ENCODE results near the gene SLC38A9.
A peak's percentile ranks its signal among the peaks of the same experiment; 100 is the strongest.
"Not testable (repeated sequence)": the region's sequence is repeated elsewhere in the genome, so short reads cannot be mapped to it uniquely, and the experiment has no call there.

Gene SLC38A9

DNA sequence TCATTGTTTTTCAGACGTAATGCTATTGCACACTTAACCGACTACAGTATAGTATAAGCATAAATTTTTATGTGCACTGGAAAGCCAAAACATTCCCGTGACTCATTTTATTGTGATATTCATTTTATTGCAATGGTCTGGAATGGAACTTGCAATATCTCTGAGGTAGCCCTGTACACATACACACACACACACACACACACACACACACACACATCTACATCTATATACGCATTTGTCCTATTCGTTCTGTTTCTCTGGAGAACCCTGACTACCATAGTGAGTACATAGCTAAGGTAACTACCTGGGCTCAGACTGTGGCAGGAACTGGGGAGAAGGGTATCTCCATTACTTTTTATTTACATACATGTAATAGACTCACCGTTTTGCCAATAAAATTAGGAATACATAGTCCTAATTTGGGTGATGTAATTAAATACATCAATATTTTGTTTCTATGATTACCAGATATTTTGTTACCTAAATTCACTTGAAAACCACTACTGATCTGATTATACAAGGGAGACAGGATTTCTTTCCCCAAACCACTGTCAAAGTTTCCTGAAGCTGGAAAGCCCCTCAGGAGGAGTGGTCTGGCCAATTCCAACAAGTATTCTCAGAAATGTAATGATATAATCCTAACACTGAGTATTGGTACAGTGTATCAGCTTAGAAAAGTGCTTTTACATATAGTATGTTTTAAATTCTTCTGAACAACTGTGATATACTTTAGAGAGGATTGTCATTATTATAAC is 103.4 kb downstream of the SLC38A9 start:
- DNase-seq: no peak

DNA sequence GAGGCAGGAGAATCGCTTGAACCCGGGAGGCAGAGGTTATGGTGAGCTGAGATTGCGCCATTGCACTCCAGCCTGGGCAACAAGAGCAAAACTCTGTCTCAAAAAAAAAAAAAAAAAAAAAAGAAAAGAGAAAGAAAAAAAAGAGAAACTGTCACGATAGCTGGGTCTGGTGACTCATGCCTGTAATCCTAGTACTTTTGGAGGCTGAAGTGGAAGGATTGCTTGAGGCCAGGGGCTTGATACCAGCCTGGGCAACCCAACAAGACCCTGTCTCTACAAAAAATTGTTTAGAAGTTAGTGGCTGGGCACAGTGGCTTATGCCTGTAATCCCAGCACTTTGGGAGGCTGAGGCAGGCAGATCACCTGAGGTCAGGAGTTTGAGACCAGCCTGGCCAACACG is 104.8 kb downstream of the SLC38A9 start:
- not testable (repeated sequence) for DNase-seq

DNA sequence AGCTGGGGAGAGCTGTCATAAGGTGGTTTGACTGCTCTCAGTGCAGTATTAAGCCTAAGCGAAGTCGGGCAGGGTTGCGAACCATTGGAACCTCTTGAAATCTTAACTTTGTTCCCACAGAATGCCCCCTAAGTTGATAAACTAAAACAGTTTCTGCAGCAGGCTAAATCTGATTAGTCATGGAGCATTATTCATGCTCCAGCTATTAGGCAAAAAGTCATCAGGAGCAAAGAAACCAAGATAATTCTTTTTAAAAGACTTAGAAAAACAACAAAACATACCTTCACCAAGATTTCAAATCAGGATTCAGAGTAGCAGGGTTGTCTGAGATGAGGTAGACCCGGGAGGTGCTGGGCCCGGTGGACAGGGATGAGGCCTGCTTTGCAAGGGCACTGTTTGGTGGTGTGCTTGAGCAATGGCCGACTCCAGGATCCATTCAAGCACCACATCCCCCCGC is 107.5 kb downstream of the SLC38A9 start:
- DNase-seq: no peak

DNA sequence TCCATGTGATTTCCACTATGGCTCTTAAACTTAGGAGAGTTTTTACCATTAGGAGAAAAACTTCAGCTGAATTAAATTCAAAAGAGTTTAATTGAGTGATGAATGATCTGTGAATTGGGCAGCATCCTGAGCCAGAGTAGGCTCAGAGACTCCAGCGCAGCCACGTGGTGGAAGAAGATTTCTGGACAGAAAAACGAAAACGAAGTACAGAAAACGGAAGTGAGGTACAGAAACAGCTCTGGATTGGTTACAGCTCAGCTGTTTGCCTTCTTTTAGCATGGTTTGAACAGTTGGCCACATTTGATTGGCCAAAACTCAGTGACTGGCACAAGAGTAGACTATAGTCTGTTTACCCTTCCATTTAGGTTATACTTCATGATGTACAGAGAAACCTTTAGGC is 108.2 kb downstream of the SLC38A9 start:
- no peak for DNase-seq

DNA sequence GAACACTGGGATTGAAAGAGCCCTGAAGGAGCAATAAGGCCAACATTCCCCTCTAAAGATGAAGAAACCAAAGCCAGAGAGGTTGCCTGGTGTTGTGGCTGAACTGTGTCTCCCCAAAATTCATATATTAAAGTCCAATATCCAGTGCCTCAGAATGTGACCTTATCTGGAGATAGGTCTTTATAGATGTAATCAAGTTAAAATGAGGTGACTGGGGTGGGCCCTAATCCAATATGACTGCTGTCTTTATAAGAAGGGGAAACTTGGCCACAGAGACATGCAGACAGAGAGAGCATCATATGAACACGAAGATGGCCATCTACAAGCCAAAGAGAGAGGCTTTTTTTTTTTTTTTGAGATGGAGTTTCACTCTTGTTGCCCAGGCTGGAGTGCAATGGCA is 110.5 kb downstream of the SLC38A9 start:
- no peak for DNase-seq

DNA sequence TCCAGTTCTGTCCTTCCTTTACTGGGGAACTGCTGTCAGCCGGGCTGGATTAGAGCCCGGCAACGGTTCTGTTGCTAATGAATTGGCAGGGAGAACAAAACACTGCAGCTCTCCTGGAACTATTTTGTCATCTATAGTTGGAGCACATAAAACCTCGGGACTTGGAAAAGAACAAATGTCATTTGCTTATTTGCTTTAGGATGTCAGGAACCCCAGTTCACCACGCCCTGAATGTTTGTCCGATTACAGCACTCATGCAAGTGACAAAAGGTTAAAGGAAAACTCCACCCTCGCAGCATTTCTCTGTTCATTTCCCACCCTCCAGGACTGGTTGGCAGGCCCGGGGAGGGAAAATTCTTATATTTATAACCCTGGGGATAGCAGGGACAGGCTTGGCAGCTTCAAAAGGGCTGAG is 110.9 kb downstream of the SLC38A9 start:
- DNase-seq: peak in 1 of 3 experiments; percentile 31

DNA sequence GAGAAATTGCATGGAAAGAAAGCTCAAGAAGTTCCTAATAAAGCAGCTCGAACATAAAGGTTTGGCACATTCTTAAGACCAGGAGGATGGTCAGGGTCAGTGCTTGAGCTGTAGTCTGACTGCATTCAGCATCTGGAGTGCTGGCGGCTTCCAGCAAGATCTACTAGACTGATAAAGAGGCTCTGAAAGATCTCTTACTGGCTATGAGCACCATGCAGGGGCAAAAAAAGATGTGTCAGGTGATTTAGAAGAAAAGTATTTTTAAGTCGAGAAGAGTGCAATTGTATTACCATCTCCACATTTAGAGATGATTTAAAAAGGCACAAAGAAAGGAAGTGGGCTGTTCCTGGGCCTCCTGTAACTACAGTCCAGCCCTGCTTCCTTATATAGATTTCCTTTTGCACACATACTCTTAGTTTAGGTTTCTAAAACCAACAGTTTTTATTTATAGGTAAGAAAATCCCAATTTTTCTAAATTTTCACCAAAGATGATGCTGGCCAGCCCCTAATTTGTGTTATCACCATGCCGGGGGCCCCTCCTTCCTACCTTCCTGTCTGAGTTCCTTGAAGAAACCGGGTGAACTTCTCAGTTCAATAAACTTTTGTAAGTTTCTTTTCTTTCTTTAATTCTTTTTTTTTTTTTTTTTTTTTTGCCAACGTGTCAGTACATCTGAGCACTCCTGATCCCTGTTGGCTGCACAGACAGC is 111.5 kb downstream of the SLC38A9 start:
- DNase-seq: no peak

DNA sequence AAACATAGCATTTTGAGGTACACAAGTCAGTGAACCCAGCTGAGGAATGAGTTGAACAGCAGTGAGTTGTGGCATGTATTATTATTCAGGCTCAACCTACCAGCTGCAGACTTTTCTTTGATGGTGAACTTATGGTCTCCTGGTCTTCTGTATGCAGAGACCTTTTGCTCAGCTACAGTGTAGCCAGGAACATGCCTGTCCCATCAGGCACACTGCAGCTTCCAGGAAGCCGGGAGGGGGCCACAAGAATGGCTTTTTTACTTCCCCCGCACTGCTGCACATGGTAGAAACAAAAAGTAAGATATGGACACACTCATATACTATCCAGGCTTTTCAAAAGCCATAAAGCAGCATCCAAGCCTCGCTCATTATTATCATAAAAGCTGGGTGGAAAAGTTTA is 112.0 kb downstream of the SLC38A9 start:
- no peak for DNase-seq

DNA sequence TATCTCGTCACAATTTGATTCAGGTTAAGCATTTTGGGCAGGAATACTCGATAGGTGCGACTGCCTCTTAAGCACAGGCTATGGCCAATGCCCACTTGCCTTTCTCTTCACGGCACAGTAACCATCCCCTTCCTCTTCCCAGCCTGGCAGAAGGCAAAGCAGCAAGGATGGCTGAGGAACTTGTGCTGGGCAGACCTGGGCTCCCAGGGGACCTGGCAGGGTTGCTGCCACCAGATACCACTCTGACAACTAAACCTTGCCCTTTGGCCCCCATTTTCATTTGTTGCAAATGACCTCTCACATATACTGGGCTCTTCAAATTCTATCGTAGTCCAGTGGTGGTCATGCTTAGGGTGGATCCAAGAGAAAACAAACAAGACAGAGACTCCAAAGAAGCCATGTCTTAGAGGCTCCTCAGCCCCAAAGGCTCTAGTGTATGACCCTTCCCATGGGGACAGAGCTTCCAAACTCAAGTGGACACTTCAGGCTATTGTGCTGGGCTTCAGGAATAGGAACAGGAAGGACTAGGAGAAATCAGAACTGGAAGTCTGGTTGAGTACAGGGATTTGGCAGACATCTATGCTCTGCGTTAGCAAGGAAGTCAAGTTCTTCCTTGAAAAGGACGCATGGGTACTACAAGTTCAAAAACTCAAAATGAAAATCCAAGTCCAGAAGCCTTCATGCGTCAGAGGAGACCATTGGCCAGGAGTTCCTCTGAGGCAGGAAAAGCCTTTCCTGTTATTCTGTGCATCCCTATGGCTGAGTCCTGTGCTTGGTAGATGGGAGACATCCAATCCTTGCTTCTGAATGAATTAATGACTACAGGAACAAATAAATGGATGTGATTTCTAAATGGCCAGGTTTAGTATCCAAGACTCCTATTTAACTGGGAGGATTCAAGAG is 112.7 kb downstream of the SLC38A9 start:
- no peak for DNase-seq

DNA sequence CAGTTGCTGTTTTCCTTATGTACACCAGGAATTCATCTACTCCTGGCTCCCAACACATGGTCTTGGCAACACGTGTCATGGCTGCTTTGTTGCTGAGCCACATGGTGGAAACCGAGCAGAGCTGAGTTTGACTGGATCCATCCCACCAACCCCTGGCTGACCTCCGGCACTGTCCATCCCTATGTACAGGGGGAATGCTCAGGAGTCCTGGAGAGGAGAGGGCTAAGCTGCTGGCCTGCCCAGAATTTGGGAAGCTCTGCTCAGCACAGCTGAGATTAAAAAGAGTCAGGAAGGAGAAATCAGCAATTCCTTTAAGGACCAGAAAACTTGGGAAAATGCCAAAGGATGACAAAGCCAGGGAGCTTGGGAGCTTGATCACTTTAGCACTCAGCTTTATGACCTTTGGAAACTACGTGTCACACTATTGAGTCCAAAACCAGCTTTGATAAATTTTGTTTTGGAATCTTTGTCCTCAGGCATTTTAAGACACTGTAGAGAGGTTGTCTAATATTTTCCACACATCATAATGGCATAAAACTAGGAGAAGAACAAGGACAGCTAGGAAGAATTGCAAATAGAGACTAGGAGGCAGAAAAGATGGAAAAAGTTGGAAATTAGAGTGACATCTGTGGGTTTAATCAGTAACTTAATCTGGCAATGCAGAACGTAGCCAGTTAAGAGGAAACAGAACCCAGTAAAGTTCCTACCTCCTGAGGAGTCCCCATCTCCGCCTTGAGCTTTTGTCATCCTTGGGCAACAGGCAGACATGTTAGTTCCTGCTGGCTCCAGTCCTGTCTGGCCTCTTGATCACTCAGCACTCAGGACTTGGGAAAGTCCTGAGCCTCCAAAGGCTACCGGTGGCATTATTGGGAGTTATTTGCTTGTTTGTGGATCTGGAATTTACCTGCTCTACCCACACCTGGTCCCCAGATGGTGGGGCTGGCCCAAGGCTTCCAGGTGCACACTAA is 114.8 kb downstream of the SLC38A9 start:
- DNase-seq: no peak

DNA sequence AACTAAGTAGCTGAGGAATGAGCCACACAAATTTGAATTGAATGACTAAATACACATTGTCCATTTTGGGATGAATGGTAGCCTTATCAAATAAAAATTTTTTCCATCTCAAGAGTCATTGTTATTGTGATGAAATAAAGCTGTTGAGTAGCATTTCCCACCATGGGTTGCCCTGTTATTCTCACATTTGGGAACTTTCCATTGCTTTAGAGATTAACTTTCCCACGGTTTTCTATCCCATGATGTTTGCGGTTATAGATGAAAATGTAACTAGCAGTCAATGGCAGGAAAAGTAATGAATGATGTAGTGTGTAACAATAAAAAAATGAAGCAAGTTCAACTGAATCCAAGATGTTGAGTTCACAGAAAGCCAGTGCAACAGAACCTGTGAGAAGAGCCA is 117.5 kb downstream of the SLC38A9 start:
- DNase-seq: no peak

DNA sequence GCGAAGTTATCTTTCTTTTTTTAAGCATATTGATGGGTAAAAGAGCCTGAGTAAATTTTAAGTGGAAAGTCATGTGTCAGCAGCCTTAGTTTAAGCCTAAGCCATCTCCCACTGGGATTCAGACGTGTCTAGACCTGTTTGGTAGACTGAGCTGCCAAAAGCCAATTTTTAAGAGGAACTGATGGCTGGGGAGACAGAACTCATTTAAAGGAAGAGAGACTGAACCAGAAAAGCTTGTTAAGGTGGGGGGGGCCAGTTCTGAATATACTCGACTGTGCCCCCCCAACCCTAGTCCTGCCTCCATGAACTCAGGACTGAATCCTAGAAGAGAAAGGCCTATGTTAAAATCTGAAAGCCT is 119.0 kb downstream of the SLC38A9 start:
- peak; percentile 24 to 70 (median 69) for DNase-seq

DNA sequence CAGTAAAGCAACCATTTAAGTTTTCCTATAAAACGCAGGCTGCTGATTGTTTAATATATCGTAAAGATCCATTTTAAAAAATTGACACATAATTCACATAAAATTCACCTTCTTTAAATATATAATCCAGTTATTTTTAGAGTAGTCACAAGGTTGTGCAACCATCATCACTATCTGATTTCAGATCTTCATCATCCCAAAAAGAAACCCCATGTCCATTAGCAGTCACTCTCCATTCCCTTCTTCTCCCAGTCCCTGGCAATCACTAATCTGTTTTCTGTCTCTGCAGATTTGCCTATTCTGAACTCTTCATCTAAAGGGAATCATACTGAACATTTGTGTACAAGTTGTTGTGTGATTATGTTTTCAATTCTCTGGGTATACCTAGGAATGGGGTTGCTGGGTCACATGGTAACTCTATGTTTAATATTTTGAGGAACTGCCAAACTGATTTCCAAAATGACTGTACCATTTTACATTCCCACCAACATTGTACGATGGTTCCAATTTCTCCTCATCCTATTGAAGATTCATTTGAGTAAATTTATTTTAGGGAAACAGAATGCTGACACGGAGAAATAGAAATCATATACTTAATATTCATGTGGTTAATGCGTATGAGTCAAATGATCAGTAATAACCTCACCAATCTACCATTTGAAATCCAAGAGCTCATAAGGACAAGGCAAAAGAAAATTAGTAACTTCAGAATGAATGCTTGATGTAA is 119.6 kb downstream of the SLC38A9 start:
- no peak for DNase-seq

DNA sequence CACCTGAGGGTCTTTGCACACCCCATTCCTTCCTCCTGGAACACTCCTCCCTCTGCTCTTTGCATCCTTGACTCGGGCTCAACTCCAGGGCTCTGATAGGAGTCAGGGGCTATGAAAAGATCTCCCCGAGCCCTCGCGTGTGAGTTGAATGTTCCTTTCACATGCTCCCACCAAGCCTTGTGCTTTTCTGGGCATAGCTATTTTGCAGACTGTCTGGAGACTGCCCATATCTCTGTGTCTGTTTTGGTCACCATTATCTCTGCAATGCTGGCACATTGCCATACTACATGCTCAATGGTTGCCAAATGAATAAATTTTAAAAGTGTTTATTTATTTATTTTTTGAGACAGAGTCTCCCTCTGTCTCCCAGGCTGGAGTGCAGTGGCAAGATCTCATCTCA is 120.4 kb downstream of the SLC38A9 start:
- DNase-seq: no peak

DNA sequence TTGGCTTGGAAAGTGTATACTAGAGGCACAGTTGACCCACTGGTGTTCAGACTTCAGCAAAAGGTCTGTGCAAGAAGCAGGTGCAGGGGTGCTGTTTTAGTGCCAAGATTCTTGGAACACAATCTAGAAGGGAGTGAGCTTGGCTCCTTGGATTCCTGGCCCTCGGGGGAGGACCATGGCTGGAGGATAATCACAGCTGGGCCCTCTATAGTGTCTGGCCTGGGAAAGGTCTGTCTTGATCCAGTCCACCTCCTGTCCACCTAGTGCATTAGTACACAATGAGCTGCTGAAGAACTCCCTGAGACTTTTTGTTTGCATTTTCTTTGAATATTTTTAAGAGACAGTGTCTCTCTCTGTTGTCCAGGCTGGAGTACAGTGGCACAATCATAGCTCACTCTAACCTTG is 126.9 kb downstream of the SLC38A9 start:
- no peak for DNase-seq

DNA sequence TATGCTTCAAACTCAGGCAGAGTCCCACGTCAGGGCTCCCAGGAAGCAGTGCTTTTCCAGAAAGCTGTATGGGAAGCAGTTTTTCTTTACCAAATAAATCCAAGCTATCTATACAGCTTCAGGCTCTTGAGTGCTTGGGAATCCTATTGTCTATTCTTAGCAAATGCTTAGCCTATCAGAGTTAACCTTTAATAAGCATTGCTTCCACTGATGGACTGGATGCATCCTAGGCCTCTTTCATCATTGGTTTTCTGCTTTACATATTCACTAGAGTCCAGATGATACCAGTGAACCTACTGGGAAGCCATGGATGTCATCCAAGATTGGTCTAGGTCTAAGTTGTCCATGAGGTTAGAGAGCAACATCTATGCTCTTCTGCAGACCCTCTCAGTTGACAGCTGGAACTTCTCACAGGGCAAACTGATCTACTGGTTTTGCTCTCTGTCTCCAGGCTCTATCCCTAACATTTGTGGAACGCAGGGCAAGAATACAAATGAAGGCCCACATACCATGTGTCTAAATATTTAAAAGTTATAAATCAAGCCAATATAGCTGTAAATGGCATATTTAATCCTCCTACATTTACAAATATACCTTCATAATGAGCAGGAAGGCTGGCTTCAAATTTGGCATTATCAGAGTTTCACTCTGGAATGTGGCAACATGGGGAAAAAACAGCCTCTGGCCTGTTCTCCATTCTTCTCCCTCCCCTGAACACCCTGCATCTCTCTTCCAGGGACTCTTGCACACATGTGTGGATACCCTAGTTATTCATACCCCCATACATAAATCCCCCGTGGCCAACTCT is 127.5 kb downstream of the SLC38A9 start:
- DNase-seq: no peak

DNA sequence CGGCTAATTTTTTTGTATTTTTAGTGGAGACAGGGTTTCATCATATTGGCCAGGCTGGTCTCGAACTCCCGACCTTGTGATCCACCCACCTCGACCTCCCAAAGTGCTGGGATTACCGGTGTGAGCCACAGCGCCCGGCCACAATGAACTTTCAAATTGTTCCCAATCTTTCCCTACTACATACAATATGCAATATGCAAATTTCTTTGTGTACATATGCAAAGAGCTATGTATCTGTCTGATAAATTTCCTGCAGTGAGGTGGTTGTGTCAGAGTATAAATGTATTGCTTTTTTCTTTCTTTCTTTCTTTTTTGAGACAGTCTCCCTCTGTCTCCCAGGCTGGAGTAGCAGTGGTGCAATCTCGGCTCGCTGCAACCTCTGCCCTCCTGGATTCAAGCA is 128.5 kb downstream of the SLC38A9 start:
- DNase-seq: no peak

DNA sequence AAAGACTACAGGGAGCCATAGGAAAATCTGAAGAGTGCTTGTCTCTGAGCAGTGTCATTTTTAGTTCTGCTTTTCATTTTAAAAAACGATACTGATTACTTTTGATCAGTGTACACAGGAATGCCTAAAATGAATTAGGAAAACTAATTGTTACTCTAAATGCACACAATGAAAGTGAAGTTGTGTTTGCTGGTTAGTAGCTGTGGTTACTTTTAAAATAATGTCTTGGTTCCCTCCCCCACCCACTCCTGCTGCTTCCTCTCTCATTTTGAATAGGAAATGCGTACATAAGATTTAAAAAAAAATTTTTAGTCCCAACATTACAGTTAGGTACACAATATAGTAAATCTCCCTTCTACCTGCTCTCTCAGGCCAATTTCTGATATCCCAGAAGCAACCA is 129.9 kb downstream of the SLC38A9 start:
- no peak for DNase-seq

DNA sequence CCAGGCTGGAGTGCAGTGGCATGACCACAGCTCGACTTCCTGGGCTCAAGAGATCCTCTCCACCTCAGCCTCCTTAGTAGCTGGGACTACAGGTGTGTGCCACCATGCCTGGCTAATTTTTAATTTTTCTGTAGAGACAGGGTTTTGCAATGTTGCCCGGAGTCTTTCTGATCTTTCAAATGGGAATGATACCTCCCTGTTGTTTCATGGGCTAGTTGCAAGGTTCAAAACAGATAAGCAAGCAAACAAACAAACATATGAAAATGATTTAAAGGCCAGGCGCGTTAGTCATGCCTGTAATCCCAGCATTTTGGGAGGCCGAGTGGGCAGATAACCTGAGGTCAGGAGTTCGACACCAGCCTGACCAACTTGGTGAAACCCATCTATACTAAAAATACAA is 132.1 kb downstream of the SLC38A9 start:
- DNase-seq: no peak

DNA sequence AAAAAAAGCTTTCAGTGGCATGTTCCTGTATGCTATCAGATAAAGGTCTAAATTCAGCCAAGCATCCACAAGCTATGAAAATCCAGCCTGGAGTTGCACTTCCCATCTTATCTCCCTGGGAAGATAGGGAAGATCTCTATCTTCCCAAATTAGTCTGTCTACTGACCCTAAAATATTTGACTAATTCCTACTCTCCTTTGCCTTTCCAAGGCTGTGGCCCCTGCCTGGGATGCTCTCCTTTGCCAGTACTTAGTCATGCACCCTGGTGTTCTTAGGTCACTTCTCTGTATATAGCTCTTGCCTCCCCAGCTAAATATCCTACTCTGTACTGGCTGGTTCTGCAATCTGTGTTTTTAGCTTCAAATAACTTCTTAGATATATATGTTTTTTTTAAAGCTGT is 133.4 kb downstream of the SLC38A9 start:
- DNase-seq: no peak
